ENCODE results near the gene CXCR6.

The CXCR6 gene

GRCh38 chr3:45922950-45923590 lies 20.2 kb upstream of the CXCR6 start:
- no peak for DNase-seq

DNA sequence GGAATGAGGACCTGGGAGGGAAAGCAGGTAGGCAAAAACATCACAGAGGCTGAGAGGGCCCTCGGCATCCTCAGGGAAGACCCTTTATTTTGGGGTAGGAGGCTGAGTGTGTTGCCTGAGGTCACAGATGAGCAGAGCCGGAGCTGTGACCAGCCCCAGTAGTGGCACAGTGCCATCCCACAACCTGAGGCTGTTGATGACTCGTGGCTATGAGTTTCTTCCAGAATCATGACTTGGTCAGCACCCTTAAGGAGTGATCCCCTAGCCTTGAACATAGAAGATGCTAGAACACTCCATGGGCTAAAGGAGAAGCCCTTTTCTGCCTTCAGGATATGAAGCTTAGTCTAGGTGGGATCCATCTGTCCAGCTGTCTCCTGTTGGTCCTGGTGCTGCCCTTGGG lies 19.5 kb upstream of the CXCR6 start:
- DNase-seq = no peak

DNA sequence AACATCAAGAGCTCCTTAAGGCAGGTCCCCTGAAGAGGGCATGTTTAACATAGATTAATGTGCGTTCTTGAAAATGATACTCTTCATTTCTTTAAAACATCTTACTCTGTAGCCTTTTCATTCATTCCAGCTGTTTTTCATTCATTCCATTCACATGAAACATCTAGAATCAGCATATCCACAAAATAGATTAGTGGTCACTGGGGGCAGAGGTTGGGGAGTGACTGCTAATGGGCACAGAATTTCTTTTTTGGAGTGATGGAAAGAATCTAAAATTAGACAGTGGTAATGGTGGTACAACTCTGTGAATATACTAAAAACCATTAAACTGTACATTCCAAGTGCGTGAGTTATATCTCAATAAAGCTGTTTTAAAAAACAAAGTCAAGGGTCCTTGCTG lies 15.4 kb upstream of the CXCR6 start:
- no peak for DNase-seq

- DNase-seq = peak; percentile 40
Observed at GRCh38 chr3:45929042-45929679, 14.1 kb upstream of the CXCR6 start.

- DNase-seq = no peak
Observed at GRCh38 chr3:45931496-45931895, 11.8 kb upstream of the CXCR6 start.

GRCh38 chr3:45932112-45932511 lies 11.2 kb upstream of the CXCR6 start:
- DNase-seq = no peak

DNA sequence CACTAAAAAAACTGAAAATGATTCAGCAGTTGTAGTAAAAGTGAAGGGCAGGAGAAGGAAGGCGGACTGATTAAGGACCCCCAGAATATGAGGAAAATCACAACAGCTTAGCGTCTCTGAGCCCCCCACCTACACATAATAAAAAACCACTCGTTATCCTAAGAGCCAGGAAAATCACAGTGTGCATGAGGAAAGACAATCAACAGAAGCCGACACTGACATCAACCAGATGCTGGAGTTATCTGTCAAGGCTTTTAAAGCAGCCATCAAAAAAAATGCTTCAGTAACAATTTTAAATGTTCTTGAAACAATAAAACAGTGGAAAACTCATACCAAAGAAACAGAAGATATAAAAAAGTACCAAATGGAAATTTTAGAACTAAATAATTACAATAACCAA lies 9.7 kb upstream of the CXCR6 start:
- no peak for DNase-seq

DNA sequence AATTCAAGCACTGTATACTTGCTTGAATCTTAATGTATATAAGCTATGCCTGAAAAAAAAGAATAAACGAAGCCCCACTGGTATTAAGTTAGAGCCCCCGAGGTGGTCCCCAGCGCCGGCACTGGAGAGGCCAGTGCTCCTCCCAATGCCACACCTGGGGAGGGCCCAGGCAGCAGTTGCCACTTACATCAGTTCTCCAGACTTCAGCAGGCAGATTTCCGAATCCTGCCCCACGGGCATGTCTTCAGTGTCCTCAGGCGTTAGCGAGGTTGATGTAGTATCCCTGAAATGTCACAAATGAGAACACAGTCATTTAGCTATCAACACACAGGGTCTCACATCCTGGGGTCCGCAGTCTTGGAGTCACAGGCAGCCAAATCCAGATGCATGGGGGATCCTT lies 7.0 kb upstream of the CXCR6 start:
- no peak for DNase-seq

DNA sequence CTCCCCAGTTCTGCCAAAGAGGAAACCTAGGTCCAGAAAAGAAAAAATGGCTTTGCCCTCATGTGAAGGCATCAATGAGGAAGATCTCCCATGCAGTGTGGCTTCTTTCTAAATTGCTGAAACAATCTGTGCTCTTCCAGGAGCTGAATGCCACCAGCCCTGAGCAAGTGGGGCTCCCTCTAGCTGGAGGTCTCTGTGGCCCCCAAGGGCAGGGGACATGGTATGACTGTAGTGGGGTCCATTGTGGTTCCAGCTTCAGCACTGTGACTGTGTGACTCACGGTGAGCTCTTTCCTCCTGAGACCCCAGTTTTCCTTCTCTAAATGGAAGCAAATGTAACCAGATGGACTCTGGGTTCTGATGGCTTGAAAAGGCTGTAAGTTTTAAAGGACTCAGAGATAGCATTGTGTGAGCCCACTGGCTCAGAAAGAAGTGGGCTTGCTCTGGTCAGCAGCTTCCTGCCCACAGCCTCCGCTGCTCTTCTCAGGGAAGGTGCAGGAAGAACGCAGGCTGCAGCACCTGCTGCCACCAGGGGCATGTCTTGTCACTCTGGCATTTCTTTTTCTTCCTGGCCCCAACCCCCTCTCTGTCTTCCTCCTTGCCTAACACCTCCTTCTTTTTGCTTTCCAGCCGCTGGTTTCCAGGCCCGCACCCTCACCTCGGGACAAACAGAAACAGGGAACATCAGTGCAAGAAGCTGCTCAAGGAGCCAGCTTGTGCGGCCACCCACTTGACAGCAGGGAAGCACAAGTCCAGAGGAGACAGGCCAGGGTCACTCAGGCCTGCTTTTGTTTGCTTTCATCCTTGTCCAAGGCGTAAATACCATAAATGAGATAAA lies 5.8 kb upstream of the CXCR6 start:
- no peak for DNase-seq

DNA sequence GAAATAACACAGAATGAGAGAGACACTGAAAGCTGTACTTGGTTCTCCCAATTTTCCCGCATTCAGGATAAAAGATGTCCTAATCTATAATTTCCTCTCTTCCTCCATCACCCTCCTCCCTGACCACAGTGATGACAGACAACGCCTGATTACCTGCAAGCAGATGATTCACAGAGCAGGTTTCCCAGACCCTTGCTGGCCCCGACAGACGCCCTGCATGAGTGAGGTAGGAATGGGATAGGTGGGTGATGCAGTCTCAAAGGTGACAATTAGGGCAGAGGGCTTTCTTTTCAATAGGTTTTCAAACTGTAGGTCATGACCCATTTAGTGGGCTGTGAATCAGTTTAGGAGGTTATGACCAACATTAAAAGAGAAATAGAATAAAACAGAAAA lies 5.2 kb upstream of the CXCR6 start:
- no peak for DNase-seq

- peak; percentile 71 for DNase-seq
Observed at GRCh38 chr3:45938864-45939263, 4.4 kb upstream of the CXCR6 start.

DNA sequence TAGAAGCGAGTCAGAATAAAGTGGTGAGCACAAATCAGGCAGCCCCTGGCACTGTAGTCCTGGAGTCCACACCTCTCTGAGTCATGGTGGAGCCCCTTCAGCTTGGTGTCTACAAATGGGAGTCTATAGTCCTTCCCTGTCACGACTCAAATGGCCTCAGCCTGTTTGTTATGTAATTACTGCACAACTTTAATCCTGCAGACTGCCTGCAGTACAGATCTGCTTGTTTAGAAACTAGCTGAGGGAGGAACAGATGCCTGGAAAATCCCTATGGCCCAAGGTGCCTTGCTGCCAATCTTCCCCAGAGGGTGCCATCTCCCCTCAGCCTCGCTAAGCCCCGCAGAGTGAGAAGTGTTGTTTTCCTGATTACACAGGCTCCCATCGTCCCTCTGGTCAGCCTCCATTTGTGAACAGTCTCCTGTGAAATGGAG lies 3.9 kb upstream of the CXCR6 start:
- DNase-seq = no peak

GRCh38 chr3:45940004-45940780 lies 3.1 kb upstream of the CXCR6 start:
- no peak for DNase-seq

DNA sequence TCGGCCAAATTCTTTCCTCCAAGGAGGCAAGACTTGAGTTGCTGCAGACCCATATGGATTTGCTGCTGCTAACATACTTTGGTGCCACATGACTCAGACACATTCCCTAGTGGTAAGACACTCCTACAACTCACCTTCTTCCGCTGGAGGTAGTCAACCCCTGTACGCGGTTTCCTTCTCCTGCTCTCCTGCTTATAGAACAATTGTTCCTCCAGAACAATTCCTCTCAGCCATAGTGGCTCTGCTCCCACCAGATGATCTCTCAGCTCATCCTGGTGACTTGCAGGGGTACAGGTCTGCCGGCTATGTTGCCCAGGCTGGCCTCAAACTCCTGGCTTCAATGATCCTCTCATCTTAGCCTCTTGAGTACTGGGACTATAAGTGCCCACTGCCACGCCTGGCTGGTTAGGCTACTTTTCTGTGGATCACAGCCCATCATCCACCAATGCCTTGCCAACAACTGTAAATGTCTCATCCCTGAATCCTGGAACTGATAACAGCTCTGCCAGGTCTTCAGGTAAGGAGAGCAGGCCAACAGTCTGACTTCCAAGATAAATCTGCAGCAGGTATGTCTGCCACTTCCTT lies 2.4 kb upstream of the CXCR6 start:
- no peak for DNase-seq

DNA sequence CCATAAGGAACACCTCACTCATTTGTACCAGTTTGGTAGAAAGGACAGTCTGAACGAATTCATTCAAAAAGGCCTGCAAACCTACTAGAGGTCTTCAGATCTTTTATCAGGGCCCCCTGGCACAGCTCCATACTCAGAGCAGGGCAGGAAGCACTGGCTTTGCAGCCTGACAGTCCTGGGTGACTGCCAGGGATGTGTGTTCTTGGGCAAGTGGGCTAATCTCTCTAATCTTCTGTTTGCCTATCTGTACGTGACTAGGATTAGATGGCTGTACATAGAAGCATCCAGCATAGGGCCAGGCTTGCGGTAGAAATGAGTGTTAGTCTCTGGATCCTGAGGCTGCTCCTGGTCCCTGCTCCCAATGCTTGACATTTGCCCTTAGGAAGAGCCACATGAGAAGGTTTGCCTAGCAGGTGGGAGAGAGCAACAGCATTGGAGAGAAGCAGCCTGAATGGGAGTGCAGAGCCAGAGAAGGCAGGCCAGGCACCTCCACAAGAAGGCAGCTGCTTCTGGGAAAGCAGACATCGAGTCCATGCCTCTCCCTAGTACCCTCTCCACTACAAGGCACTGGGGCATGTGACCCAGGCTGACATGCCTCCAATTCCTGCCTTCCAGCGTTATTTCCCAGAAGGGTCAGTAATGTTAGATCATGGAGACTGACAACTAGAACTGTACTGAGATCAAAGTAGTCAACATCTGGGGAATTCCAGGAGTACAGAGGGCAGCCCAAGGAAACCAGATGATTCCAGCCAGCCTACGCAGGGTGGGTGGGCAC lies 1.0 kb upstream of the CXCR6 start:
- no peak for DNase-seq

GRCh38 chr3:45944830-45945620 lies 1.8 kb downstream of the CXCR6 start:
- DNase-seq = no peak

DNA sequence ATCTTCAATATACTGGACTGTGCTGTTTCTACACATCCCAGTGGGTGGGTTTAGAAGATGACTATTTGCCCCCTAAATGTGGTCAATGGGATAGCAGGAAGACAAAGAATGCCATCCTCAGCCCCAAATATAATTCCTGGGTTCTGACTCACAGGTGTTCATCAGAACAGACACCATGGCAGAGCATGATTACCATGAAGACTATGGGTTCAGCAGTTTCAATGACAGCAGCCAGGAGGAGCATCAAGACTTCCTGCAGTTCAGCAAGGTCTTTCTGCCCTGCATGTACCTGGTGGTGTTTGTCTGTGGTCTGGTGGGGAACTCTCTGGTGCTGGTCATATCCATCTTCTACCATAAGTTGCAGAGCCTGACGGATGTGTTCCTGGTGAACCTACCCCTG lies 3.0 kb downstream of the CXCR6 start:
- DNase-seq = no peak

GRCh38 chr3:45946875-45947274 lies 3.6 kb downstream of the CXCR6 start:
- DNase-seq = no peak

DNA sequence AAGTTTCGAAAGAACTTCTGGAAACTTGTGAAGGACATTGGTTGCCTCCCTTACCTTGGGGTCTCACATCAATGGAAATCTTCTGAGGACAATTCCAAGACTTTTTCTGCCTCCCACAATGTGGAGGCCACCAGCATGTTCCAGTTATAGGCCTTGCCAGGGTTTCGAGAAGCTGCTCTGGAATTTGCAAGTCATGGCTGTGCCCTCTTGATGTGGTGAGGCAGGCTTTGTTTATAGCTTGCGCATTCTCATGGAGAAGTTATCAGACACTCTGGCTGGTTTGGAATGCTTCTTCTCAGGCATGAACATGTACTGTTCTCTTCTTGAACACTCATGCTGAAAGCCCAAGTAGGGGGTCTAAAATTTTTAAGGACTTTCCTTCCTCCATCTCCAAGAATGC lies 4.1 kb downstream of the CXCR6 start:
- DNase-seq = no peak

DNA sequence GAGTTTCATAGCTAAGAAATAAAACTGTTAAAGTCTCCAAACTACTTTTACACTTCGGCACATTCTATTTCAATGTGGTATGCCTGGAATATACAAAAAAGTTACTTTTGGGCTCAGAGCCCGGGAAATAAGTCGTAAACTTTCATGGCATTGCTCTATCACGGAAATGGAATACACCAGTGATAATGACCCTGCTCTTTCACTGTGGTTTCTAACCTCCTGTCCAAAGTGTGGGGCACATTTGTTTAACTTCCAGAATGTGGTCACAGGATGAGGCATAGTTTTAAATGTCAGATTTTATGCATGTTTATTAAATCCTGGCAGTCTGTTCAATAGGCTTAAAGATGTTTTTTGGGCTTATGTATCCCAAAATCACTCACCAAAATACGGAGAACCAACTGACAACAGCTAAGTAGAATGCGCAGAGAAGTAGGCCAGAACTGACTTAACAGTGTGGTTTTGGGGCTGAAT lies 5.1 kb downstream of the CXCR6 start:
- no peak for DNase-seq

DNA sequence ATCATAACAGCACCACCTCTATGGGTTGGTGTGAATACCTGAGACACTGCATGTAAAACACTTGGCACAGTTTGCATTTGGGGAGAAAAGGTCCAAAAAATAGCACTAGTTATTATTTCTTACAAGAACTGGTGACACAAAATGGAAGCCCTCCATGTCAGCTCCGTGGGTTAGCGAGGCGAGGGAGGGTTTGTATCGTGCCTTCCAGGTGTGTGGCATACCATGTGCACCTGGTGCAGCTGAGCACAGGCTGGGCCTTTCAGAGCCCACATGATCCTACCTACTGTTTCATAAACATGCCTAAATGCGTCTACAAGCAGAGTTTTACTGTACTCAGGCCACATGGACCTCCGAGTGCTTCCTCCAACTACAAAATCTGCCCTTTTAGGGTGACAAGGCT lies 5.6 kb downstream of the CXCR6 start:
- no peak for DNase-seq
